Measurements from ENCODE around the gene ESPN.
"Not testable (repeated sequence)": the region's sequence is repeated elsewhere in the genome, so short reads cannot be mapped to it uniquely, and the experiment has no call there.

ESPN gene

DNA sequence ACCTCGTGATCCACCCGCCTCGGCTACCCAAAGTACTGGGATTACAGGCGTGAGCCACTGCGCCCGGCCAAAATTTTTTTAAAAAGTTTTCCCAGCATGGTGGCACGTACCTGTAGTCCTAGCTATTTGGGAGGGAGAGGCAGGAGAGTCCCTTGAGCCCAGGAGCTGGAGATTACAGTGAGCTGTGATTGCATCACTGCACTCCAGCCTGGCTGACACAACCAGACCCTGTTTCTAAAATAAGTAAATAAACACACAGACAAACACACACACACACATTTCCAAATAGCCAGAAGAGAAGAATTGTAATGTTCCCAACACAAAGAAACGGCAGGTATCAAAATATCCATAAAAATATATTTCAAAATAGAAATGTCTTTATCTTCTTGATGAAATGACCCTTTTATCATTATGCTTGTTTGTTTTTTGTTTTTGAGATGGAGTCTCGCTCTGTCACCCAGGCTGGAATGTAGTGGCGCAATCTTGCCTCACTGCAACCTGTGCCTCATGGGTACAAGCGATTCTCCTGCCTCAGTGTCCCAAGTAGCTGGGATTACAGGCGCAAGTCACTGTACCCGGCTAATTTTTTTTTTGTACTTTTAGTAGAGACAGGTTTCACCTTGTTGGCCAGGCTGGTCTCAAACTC, 14.2 kb upstream of the ESPN start:
- no peak for DNase-seq

DNA sequence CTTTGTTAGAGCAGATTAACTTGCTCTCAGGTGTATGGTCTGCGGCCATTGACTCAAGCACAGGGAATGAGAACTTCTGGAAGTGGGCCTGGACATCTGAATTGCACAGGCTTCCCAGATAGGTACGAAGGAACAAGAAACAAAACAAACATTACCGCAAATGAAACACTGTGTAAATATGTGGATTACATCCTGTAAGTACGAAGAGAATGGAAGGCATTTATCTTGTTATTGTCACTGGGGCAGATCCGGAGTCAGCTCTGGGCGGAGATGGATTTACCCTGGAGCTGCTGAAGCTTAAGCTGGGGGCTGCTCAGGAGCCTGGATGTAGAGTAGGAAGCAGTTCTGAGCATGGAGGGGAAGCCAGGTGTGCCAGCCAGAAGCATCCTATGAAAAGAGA, 11.7 kb upstream of the ESPN start:
- no peak for DNase-seq

DNA sequence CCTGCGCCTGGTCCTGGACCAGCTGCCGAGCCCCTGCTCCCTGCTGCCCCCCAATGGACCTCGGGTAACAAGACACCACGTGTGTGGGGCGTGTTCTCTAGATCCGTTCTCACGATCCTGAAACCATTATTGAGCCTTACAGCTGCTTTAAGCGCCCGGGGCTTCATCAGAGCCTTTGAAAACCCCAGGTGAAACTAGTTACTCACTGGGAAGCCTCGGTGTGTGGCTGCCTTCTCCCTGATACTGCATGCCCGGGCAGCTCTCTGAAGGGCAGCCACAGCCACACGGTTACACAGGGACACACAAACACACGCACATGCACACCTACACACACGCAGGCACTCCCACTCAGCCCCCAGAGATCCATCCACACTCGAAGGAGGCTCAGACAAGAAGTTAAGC, 10.1 kb upstream of the ESPN start:
- DNase-seq, result peak in 1 of 2 donors; percentile 54

DNA sequence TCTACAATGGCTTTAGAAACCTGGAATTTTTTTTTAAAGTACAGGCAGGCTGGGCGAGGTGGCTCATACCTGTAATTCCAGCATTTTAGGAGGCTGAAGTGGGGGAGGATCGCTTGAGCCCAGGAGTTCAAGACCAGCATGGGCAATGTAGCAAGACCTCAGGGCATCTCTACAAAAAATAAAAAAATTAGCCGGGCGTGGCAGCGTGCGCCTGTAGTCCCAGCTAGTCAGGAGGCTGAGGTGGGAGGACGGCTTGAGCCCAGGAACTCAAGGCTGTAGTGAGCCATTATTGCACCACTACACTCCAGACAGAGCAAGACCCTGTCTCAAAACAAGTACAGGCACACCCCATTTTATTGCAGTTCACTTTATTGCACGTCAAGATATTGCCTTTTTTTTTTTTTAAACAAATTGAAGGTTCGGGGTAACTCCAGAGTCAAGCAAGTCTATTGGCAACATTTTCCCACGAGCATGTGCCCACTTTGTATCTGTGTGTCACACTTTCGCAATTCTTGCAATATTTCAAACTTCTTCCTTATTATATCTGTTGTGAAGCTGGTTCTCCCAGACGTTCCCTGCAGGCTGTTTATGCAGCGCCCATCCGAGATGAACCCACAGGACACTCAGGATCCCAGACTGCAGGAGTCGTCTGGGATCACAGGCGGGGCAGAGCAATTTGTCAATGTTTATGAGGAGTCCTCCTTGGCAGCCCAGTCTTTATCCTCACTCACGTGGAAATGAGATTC, 9.5 kb upstream of the ESPN start:
- no peak for DNase-seq

DNA sequence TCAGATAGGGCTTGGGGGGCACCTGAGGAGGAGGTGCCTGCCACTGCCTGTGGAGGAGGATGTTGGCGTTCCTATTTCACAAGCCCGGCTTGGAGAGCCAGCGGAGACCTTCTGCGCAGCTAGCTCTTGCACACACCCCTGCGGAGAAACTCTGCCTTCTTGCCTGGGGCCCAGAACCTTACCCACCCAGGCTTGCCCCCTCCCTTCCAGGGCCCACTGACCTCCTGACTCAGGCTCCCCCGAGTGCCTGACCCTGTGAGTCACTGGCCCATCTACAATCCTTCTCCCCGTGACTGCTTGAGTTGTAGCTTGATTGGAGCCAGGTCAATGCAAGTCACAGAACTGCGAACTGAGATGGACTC, 8.3 kb upstream of the ESPN start:
- no peak for DNase-seq

DNA sequence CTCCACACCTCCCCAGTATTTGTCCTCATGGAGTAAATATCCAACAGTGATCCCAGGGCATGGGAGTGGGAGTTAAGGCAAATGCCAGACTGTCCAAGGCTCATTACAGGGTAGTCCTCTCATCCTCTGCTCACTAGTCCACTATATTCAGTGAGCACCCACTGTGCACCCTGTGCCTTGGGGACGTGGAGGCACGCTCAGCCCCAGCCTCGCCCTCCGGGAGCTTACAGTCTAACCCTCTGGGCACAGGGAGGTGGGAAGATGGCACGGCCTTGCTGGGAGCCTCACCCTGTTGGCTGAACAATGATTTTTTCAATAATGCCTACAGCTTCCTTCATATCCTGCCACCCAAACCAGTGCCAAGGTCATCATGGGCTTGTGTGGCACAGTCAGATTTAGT, 7.7 kb upstream of the ESPN start:
- no peak for DNase-seq

DNA sequence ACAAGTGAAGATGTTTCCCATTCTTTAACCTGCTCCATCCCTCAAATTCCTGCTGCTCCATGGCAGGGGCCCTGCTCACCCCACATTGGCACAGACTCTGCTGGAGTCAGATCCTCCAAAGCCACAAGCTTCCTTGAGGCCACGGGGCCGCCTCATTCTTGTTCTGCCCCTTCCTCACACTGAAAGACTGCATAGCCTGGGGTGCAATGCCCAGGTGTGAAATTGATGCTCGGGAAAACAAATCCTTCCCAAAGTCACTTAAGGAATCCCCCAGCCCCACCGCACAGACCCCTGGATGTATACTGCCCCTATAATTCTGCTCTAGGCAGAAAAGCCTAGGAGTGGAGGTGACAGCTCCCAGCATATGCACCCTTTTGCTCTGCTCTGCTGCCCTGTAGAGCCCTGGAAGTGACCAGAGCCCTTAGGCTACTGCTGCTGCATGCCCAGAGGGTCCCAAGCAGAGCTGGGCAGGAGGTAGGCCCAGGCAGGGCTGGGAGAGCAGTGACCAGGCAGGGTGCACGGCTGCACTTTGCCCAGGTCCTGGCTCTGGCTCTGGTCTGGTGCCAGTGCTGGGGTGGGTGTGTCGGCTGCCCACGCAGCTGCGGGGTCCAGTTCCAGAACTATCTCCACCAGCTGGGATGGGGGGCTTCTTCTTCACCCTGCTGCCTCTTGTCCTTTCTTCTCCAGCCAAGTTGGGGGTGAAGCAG, 6.5 kb upstream of the ESPN start:
- no peak for DNase-seq

DNA sequence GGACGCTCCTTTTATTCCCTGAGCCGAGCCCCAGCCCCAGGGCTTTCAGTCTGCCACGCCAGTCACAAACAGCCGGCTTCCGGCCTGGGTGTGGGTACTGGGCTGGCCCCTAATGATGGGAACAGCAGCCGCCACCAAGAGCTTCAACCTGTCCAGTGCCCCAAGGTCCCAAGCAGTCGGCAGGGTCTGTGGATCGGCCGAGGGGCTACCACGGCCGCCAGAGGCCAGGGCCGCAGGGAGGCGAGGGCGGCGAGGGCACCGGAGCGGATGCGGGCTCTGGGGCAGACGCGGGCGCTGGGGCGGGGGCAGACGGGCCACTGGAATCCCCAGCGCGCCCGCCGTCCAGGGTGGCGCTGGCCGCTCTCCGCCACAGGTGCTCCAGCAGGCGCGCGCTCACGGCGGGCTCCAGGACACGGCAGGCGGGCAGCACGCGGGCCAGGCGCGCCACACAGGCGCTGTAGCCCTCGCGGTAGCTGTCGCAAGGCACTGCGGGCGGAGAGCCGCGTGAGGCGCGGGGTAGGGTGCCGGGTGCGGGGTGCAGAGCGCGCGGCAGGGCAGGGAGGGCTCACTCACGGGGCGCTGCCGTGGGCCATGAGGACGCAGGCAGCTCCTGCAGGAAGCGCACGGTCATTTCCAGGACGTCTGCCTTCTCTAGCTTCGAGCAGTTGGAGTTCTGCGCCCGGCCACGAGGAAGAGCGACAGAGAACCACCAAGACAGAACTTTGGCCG, 5.7 kb upstream of the ESPN start:
- no peak for DNase-seq

DNA sequence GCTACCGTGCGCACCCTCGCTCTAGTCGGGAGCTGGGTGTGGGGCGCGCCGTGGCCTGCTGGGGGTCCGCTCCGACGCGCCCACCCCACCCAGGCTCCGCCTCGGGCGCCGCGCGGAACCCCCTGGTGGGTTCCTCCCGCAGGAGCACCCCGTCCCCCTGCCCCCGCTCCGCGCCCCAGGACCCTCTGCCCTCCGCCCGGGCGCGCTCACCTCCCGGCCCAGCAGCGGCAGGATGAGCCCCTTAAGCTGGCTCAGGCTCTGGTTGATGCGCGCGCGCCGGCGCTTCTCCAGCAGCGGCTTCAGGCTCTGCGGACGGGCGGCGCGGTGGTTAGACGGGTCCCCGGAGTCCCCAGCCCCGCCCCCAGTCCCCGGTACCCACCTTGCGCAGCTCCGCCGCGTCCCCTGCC, 5.2 kb upstream of the ESPN start:
- no peak for DNase-seq

DNA sequence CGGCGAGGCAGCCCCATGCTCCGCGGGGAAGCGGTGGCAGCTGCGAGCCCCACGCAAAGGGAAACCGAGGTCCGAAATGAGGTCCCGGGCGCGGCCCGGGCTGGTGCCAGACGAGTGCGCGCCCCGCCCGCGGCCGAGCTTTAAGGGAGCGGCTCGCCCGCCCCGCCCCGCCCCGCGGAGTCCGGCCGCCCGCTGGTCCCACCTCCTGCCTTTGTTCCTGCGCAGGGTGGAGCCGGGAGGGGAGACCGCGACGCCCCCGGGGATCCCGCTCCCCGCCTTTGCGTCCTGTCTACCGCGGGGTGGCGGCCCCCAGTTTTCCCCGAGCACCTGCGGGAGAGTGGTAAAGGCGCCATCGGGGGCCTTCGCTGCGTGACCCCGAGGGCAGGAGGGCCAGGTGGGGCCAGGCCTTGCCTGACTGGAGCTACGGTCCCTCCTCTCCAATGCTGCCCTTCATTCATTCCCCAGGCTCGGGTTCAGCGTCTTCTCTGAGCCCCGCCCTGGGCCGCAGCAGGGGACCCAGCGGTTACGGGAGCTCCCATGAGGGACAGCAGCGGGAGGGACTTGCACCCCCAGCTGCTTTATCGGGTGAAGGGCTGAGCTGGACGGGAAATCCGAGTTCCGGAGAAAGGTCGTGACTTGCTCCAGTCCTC, 4.6 kb upstream of the ESPN start, which contains the start of gene HES2:
Gene HES2 (minus strand): TSS at position 116 of the 650 bp plus-strand sequence. CDS start 99 bp downstream, at position 17.
- DNase-seq, result no peak

DNA sequence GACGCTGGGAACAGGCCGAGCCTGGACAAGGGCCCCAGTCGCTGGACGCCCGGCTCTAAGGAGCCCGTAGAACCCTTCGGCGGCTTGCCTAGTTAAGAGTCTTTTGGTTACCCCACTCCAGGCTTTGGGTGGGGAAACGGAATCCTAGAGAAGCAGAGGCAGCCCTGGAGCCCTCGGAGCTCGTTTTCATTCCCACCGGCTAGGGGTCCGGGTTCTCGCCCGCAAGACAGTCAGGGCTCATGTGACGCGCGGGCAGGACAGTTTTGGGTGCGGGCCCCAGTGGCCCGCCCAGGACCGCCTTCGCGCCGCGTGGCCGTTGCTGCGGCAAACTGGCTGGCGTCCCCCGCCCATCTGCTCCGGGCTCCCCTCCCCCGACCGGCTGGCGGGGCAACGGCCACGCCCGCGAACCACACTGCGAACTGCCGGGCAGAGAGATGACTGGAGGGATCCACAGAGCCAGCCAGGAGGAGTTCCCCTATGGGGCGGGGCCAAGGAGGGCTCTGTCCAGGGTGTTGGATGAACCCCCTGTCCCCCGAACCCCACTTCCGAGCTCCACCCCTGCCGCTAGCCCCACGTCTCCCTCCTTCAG, 4.0 kb upstream of the ESPN start:
- DNase-seq, result no peak

DNA sequence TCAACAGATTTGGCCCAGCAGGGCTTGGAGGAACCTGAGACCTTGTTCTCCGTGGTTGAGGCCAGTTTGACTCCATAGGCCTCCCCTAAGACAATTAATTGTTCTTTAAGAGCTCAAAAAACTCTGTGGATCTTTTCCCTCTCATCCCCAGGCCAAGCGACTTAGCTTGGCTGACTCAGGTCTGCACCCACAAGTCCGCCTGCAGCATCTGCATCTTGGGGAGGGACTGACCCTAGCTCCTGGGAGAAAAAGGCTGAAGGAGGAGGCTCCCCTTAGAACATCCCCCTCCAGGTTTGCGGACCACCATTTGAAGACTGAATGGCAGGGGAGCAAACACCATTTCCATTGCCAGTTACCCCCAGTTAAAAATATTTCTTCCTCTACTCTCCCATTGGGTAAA, 3.3 kb upstream of the ESPN start:
- no peak for DNase-seq

DNA sequence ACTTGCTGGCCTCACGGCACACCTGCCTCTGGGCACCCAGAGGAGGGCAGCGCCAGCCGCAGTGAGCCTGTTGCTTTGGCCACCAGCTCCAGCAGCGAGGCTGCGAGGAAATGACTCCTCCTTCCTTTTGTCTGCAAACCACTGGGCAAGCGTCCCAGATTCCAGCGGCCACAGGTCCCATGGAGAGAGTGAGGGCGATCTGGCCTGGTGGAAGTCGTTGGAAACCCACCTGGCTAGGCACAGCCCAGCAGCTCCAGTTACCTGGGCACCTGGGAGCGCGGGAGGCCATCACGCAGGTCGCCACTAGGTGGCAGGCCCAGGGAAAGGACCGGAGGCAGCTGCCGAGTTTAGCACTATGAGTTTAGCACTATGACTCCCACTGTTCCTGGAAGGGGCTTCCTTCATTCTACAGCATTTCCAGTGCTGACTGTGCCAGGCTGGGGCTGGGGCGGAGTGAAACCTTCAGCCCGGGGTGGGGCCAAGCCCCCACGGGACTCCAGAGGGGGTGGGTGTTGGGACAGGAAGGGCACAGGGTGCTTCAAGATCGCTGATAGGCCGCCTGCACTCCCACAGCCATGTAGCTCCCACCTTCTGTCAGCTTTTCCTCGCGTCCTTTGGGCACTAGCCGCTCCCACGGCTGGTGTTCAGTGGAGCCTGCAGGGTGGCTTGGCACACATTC, 1.1 kb upstream of the ESPN start:
- no peak for DNase-seq

DNA sequence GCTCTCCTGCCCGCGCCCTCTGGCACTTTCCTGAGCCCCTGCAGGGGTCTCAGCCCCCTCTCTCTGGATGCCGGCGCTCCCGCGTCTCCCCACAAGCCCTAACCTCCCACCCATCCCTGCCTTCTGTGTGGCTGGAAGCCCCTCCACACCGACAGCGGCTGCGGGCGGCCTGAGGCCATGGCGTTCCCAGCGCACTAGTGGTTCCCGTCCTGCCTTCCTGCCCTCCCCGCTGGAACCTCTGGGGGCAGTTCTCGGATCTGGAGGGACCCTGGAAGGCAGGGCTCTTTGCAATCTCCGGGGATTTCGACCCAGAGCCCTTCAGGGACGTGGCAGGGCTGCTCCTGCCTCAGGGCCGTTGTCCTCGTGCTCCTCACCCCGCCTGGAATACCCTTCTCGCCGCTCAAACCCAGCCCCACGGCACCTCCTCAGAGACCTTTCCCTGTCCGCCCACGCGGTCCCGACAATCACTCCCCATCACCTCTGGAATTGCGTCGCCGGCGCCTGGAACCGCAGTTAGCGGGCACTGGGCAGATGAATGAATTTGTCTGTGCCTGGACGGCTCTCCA, 493 bp upstream of the ESPN start:
- no peak for DNase-seq

DNA sequence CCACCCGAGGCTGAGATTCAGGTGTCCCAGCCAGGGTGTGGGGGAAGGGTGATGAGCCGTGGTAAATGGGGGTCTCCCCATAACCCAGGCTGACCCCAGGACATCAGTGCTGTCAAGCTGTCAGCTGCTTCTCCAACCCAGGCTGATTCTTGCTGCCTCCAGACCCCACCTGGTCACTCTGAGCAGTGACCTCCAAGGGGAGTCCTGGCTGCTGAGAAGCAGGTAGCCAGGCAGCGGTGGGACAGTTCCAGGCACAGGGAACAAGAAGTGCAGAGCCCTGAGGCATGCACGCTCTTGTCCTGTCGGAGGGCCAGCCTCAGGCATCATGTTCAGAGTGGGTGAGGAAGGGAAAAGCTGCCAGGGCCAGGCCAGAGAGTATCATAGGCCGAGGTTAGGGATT, 1.1 kb downstream of the ESPN start:
- no peak for DNase-seq

DNA sequence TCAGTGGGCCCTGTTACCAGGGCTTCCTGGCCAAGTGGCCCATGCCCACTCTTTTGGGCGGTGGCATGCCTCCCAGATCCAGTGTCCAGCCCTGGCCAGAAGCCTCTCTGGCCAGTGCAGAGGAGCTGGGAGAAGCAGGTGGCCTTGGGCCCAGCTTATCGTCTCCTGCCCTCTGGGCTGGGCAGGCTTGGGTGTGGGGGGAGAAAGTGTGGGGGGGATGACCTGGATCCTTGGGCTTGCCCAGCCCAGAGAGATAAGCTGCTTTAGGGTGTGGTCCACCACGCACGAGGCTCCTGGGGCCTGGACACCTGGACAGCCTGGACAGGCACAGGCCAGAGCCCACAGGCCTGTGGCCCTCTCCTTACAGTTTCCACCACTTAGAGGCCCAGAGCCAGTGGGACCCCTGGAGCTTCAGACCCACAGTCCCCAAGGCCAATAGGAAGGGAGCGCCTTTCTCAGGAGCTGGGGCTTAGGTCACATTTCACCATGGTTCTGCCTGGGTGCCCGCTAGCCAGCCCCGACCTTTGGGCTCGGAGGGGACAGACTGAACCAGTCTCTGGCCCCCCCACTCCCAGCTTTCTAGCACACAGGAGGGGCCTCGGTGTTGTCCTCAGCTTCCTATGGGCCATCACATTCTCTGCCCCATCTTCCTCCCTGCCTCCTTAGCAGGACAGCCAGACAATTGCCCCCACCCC, 1.8 kb downstream of the ESPN start:
- DNase-seq, result no peak

DNA sequence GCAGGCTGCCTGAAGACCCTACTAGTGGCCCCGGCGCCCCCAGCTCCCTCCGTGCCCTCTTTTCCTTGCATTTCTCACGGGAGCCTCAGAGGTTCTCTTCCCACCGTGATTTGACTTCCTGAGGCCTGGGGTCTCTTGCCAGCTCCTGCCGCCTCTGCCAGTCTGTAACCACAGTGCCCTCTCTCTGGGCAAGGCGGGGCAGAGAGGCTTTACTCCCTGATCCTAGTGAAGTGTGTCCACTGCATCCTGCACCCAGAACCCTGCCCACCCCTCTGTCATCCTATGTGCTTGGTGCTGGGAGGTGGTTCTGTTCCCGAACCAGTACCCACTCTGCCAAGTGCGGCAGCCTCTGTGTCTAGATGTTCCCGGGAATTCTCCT, 2.4 kb downstream of the ESPN start:
- DNase-seq, result no peak

DNA sequence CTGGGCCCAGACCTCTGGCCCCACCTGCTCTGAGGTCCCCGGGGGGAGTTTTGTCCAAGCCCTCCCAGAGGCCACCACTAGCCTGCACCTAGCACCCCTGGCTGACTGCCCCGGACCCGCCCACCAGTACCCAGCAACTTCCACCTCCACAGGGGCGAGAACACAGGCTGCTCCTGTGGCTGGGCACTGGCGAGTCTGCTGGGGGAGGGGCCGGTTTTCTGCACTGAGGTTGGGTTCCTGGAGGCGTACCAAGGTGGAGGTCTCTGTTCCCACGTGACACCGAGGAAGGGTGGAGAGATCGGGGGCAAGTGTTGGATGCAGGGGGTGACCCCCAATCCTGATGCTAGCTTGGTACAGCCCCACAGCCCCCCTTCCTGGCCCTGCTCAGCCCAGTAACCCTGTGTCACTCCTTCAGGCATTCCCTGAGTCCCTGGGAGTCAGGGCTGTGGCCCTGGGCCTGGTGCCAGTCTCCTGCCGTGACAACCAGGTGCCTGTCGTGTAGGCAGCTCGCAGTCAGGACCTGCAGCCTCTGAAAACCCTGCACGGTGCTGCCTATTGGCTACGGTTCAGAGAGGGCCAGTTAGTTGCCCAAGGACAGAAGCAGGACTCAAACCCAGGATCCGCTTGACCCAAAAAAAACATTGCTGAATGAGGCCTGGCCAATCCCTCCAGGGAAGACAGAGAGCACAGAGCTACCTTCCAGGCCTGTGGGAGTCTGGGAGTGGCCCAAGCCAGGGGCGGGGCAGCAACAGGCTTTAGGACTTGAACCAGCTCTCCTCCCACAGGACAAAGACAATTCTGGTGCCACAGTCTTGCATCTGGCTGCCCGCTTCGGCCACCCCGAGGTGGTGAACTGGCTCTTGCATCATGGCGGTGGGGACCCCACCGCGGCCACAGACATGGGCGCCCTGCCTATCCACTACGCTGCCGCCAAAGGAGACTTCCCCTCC, 3.1 kb downstream of the ESPN start:
- no peak for DNase-seq

DNA sequence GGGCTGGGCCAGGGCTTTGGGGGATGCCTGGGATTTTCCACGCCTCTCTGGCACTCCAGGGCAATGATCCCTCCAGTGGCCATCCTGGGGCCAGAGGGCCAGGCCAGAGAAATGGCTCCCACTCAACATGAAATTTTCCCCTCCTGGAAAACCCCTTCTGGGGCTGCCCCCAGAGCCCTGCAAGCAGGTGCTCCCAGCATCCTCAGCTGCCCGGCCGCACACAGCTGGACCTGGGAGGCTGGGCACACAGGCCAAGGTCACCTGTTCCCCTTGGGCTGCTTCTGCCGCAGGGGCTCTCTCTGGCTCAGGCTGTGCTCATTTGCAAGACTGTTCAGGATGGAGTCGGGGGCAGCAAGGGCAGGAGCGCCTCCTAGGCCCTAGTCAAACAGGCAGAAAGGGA, 3.9 kb downstream of the ESPN start:
- DNase-seq, result not testable (repeated sequence)
